Measurements from ENCODE around the gene VPREB1. TPM values are rescaled to one million over a fixed set of nuclear protein-coding genes. Genes with fewer than 3 reads are reported as not detected.
"Not testable (repeated sequence)": the region's sequence is repeated elsewhere in the genome, so short reads cannot be mapped to it uniquely, and the experiment has no call there.

VPREB1 gene
- total RNA-seq, 2 donors from 2014 or later, result not detected

GRCh38 chr22:22209080-22209640 is 35.4 kb upstream of the VPREB1 start:
- H3K36me3 Mint-ChIP-seq; H3K9me3 Mint-ChIP-seq; DNase-seq (ENCODE audit: low spot score in 2 of 2); ATAC-seq: not testable (repeated sequence)
- H3K27ac Mint-ChIP-seq, result peak overlapping the region in 1 of 2 donors; percentile 84

- Mint-ChIP-seq H3K36me3 (no peaks in the 10 kb centered on the region), H3K9me3 (no peaks in the 10 kb centered on the region), H3K27ac (peak overlapping the region; percentile 84 to 95)
- DNase-seq (ENCODE audit: low spot score in 2 of 2) (peak; percentile 67 to 85), ATAC-seq (peak; percentile 93 to 94)
Observed at GRCh38 chr22:22210375-22210774, 34.2 kb upstream of the VPREB1 start.

- Mint-ChIP-seq H3K36me3 (no peaks in the 10 kb centered on the region), H3K9me3 (no peaks in the 10 kb centered on the region), H3K27ac (peak overlapping the region; percentile 84 to 95)
- DNase-seq (ENCODE audit: low spot score in 2 of 2) (no peak), ATAC-seq (peak; percentile 1 to 9)
Observed at GRCh38 chr22:22210889-22211833, 33.4 kb upstream of the VPREB1 start.

- ATAC-seq, result no peak
- Mint-ChIP-seq H3K27ac (no peak overlapping the region), H3K9me3 (no peaks in the 10 kb centered on the region), H3K36me3 (no peaks in the 10 kb centered on the region)
- no peak for DNase-seq (ENCODE audit: low spot score in 2 of 2)
Observed at GRCh38 chr22:22213231-22213630, 31.4 kb upstream of the VPREB1 start.

GRCh38 chr22:22214819-22215329 is 29.7 kb upstream of the VPREB1 start:
- H3K9me3 Mint-ChIP-seq, result no peaks in the 10 kb centered on the region
- H3K27ac Mint-ChIP-seq, result no peak overlapping the region
- no peaks in the 10 kb centered on the region for H3K36me3 Mint-ChIP-seq
- DNase-seq (ENCODE audit: low spot score in 2 of 2) (no peak), ATAC-seq (no peak)

- Mint-ChIP-seq H3K36me3 (no peaks in the 10 kb centered on the region), H3K27ac (no peak overlapping the region), H3K9me3 (no peaks in the 10 kb centered on the region)
- peak in 1 of 2 donors; percentile 67 for ATAC-seq
- no peak for DNase-seq (ENCODE audit: low spot score in 2 of 2)
Observed at GRCh38 chr22:22215659-22216449, 28.7 kb upstream of the VPREB1 start.

- no peak overlapping the region for H3K27ac Mint-ChIP-seq
- no peaks in the 10 kb centered on the region for H3K9me3 Mint-ChIP-seq
- ATAC-seq, result peak; percentile 39 to 68
- DNase-seq (ENCODE audit: low spot score in 2 of 2), result no peak
- no peaks in the 10 kb centered on the region for H3K36me3 Mint-ChIP-seq
Observed at GRCh38 chr22:22216450-22216959, 28.1 kb upstream of the VPREB1 start.

GRCh38 chr22:22218302-22218701 is 26.3 kb upstream of the VPREB1 start:
- ATAC-seq, result no peak
- no peak overlapping the region for H3K27ac Mint-ChIP-seq
- no peaks in the 10 kb centered on the region for H3K9me3 Mint-ChIP-seq
- H3K36me3 Mint-ChIP-seq, result no peaks in the 10 kb centered on the region
- DNase-seq (ENCODE audit: low spot score in 2 of 2), result no peak

GRCh38 chr22:22219140-22219996 is 25.2 kb upstream of the VPREB1 start:
- DNase-seq (ENCODE audit: low spot score in 2 of 2) (no peak), ATAC-seq (no peak)
- H3K27ac Mint-ChIP-seq, result peak overlapping the region in 1 of 2 donors; percentile 44
- no peaks in the 10 kb centered on the region for H3K36me3 Mint-ChIP-seq
- no peaks in the 10 kb centered on the region for H3K9me3 Mint-ChIP-seq

GRCh38 chr22:22221043-22221442 is 23.5 kb upstream of the VPREB1 start:
- ATAC-seq; DNase-seq (ENCODE audit: low spot score in 2 of 2); H3K36me3 Mint-ChIP-seq; H3K9me3 Mint-ChIP-seq; H3K27ac Mint-ChIP-seq: not testable (repeated sequence)

- ATAC-seq (no peak), DNase-seq (ENCODE audit: low spot score in 2 of 2) (no peak)
- Mint-ChIP-seq H3K27ac (no peak overlapping the region), H3K36me3 (no peaks in the 10 kb centered on the region), H3K9me3 (no peaks in the 10 kb centered on the region)
Observed at GRCh38 chr22:22226448-22227187, 18.0 kb upstream of the VPREB1 start.

- Mint-ChIP-seq H3K9me3 (no peaks in the 10 kb centered on the region), H3K36me3 (no peaks in the 10 kb centered on the region), H3K27ac (no peak overlapping the region)
- DNase-seq (ENCODE audit: low spot score in 2 of 2), result no peak
- no peak for ATAC-seq
Observed at GRCh38 chr22:22228421-22228820, 16.2 kb upstream of the VPREB1 start.

- DNase-seq (ENCODE audit: low spot score in 2 of 2) (no peak), ATAC-seq (no peak)
- H3K9me3 Mint-ChIP-seq, result no peaks in the 10 kb centered on the region
- no peak overlapping the region for H3K27ac Mint-ChIP-seq
- no peaks in the 10 kb centered on the region for H3K36me3 Mint-ChIP-seq
Observed at GRCh38 chr22:22228921-22229320, 15.7 kb upstream of the VPREB1 start.

- DNase-seq (ENCODE audit: low spot score in 2 of 2) (no peak), ATAC-seq (no peak)
- H3K36me3 Mint-ChIP-seq, result no peaks in the 10 kb centered on the region
- H3K9me3 Mint-ChIP-seq, result no peaks in the 10 kb centered on the region
- peak overlapping the region in 1 of 2 donors; percentile 28 for H3K27ac Mint-ChIP-seq
Observed at GRCh38 chr22:22229683-22230420, 14.7 kb upstream of the VPREB1 start.

- ATAC-seq (no peak), DNase-seq (ENCODE audit: low spot score in 2 of 2) (no peak)
- Mint-ChIP-seq H3K27ac (peak overlapping the region in 1 of 2 donors; percentile 28), H3K9me3 (no peaks in the 10 kb centered on the region), H3K36me3 (no peaks in the 10 kb centered on the region)
Observed at GRCh38 chr22:22230438-22230837, 14.1 kb upstream of the VPREB1 start.

Data from activated naive CD4-positive, alpha-beta T cell treated with anti-CD3 and anti-CD28 coated beads, Interleukin-2, amount 50 U/mL, for 72 hours (primary cell).